Loucy (cell line): ENCODE data around the gene SLC35G2.

ENCODE experiments used
- EZH2phosphoT487 ChIP-seq: fragments of 200-600 bp; IDR thresholded peaks from 2 replicates; pipeline ENCODE4 v1.6.1; 2018; ENCODE audit warnings: antibody characterized with exemption, mild to moderate bottlenecking, moderate library complexity, borderline replicate concordance
- TF ChIP-seq, protein P1 (sequence below): fragments of 200-600 bp; sonication (generic); conservative IDR thresholded peaks from 2 replicates; pipeline ENCODE4 v1.5.1; 2014; ENCODE audit warnings: mild to moderate bottlenecking, antibody characterized with exemption, low read length

DNA sequence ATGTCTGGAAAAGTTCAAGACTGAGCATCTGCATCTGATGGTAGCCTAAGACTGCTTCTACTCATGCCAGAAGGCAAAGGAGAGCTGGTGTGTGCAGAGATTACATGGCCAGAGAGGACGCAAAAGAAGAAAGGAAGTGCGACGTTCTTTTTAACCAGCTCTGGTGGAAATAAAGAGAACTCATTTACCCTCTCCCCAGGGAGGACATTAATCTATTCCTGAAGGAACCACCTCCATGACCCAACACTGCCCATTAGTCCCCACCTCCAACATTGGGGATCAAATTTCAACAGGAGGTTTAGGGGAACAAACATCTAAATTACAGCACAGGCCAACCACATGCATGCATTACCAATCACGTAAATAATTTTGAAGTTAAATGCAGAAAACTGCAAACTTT, 41.6 kb downstream of the SLC35G2 start:
- TF ChIP-seq, protein P1, sequence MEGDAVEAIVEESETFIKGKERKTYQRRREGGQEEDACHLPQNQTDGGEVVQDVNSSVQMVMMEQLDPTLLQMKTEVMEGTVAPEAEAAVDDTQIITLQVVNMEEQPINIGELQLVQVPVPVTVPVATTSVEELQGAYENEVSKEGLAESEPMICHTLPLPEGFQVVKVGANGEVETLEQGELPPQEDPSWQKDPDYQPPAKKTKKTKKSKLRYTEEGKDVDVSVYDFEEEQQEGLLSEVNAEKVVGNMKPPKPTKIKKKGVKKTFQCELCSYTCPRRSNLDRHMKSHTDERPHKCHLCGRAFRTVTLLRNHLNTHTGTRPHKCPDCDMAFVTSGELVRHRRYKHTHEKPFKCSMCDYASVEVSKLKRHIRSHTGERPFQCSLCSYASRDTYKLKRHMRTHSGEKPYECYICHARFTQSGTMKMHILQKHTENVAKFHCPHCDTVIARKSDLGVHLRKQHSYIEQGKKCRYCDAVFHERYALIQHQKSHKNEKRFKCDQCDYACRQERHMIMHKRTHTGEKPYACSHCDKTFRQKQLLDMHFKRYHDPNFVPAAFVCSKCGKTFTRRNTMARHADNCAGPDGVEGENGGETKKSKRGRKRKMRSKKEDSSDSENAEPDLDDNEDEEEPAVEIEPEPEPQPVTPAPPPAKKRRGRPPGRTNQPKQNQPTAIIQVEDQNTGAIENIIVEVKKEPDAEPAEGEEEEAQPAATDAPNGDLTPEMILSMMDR, result no peak
- no peak for TF ChIP-seq EZH2phosphoT487
